Measurements from ENCODE around the gene CXorf38. TPM values are rescaled to one million over a fixed set of nuclear protein-coding genes. Genes with fewer than 3 reads are reported as not detected.

The CXorf38 gene
- total and polyA plus RNA-seq, 9 of the 15 experiments (the other 6 are each of a cell fraction or from before 2014, with no cell fraction given) = 1.2 to 12.8 (median 8.4) TPM

- peak in 1 of 2 experiments; percentile 49; a peak in 1 of 4 replicates for TF ChIP-seq SIN3A (IDR thresholded peaks at IDR 0.05; ENCODE audit: borderline replicate concordance in 2 of 2, control insufficient read depth in 1 of 2, low read depth in 2 of 2, low read length in 2 of 2)
- no peak for TF ChIP-seq ZNF24 (IDR thresholded peaks at IDR 0.05)
- TF ChIP-seq HMGN3 (IDR thresholded peaks at IDR 0.05; ENCODE audit: borderline replicate concordance, extremely low read depth, insufficient read length, low read depth, low read length) = peak; percentile 74
- peak; percentile 92 for TF ChIP-seq ATF7 (IDR thresholded peaks at IDR 0.05)
- no peak for TF ChIP-seq KLF16 (IDR thresholded peaks at IDR 0.05)
- no peak for TF ChIP-seq EZH2 (IDR thresholded peaks at IDR 0.05; ENCODE audit: borderline replicate concordance, low read depth, low read length)
- TF ChIP-seq, protein P1, sequence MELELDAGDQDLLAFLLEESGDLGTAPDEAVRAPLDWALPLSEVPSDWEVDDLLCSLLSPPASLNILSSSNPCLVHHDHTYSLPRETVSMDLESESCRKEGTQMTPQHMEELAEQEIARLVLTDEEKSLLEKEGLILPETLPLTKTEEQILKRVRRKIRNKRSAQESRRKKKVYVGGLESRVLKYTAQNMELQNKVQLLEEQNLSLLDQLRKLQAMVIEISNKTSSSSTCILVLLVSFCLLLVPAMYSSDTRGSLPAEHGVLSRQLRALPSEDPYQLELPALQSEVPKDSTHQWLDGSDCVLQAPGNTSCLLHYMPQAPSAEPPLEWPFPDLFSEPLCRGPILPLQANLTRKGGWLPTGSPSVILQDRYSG (tag; conservative IDR thresholded peaks at IDR 0.05; ENCODE audit: low read depth) = no peak
- 0 out of 2 replicates have a peak, but pooled peaks have one; percentile 21 for TF ChIP-seq ETV1 (tag; conservative IDR thresholded peaks at IDR 0.05; ENCODE audit: low read depth)
- TF ChIP-seq, protein P2, sequence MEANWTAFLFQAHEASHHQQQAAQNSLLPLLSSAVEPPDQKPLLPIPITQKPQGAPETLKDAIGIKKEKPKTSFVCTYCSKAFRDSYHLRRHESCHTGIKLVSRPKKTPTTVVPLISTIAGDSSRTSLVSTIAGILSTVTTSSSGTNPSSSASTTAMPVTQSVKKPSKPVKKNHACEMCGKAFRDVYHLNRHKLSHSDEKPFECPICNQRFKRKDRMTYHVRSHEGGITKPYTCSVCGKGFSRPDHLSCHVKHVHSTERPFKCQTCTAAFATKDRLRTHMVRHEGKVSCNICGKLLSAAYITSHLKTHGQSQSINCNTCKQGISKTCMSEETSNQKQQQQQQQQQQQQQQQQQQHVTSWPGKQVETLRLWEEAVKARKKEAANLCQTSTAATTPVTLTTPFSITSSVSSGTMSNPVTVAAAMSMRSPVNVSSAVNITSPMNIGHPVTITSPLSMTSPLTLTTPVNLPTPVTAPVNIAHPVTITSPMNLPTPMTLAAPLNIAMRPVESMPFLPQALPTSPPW (CRISPR knock-in tag; IDR thresholded peaks at IDR 0.05) = 0 out of 2 replicates have a peak, but pooled peaks have one; percentile 34
- no peak for TF ChIP-seq FOXK1 (CRISPR knock-in tag; IDR thresholded peaks at IDR 0.05; ENCODE audit: borderline replicate concordance)
- TF ChIP-seq CTCF (IDR thresholded peaks at IDR 0.05 in 2 of 3, conservative IDR thresholded peaks at IDR 0.05 in 1 of 3; ENCODE audit: insufficient read depth in 2 of 3, low read depth in 1 of 3, low read length in 3 of 3) = 0 out of 6 replicates have a peak, but pooled peaks of 2 of the 3 experiments have one; percentile 1 to 18
- peak; percentile 79 for TF ChIP-seq POLR2G (IDR thresholded peaks at IDR 0.05; ENCODE audit: low read depth, low read length)
- TF ChIP-seq, protein P3, sequence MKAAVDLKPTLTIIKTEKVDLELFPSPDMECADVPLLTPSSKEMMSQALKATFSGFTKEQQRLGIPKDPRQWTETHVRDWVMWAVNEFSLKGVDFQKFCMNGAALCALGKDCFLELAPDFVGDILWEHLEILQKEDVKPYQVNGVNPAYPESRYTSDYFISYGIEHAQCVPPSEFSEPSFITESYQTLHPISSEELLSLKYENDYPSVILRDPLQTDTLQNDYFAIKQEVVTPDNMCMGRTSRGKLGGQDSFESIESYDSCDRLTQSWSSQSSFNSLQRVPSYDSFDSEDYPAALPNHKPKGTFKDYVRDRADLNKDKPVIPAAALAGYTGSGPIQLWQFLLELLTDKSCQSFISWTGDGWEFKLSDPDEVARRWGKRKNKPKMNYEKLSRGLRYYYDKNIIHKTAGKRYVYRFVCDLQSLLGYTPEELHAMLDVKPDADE (conservative IDR thresholded peaks at IDR 0.05; ENCODE audit: control insufficient read depth, low read depth, low read length) = 0 out of 2 replicates have a peak, but pooled peaks have one; percentile 60
- no peak for TF ChIP-seq GTF2F1 (IDR thresholded peaks at IDR 0.05; ENCODE audit: low read depth, low read length)
Observed at GRCh38 chrX:40647307-40648197, at the start of gene CXorf38 (continued).

All from K562 (cell line).